Stimulated activated CD4-positive, alpha-beta T cell treated with anti-CD3 and anti-CD28 coated beads, Interleukin-2, amount 100 ng/mL, for 48 hours (primary cell): ENCODE results near the gene AFAP1.

Experiments used
- DNase-seq, 2 donors: peaks; one replicate each; pipeline ENCODE4 v3.0.0-alpha.2; 2020

AFAP1 gene

GRCh38 chr4:7912826-7913225 lies 26.8 kb downstream of the AFAP1 start:
- no peak for DNase-seq

DNA sequence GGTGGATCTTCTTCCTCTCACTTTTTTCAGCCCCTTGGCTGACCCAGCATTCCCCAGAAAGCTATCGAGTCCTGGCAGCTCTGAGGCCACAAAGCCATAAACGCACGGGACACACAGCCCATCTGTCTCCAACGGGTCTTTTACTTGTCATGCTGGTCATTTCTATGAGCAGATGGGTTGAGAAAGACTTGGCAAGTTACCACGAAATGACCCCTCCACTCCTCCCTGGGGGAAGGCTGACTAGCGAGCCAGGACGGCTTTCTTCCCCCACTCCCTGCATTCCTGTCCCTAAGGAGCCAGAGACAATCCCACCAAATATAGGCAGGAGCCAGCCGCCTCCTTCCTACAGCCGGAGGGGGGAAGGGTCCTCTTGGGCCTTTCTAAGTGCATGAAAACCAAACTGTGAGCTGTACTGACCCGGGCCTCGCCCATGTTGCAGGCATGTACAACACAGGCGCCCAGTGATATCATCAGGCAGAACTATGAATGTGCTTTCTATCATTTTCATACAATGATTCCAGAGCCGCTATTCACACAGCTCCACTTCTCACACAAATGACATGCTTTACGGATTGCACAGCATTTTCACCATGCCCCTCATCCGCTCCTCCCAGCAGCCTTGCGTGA lies 28.6 kb downstream of the AFAP1 start:
- no peak for DNase-seq

DNA sequence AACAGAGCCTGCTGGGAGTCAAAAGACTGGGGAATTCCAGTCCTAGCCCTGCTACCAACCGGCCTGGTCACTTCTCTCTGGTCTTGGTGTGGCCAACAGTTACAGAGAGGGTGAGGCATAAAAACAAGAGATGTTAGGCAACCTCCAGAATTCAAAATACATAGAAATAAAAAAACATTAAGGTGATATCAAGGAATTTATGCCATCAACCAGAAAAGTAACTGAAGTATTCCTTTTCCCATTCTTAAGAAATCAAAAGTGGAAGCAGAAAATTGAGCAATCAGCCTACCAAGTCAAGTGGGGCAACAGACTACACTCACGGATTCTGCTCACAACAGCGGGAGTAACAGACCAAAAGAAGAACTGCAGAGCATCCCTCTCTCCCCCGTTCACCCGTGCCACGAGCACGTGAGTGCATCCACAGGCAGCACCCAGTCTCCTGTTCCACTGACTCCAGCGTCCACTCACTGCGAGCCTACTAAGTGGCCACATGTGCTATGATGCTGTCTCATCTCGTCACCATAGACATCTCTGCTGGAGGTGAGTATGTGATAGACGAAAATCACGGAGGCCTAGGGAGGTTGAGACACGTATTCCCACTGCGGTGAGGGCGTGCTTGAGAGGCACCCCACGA lies 29.3 kb downstream of the AFAP1 start:
- no peak for DNase-seq

- no peak for DNase-seq
These were observed 30.0 kb downstream of the AFAP1 start for GRCh38 chr4:7909463-7910262.

DNA sequence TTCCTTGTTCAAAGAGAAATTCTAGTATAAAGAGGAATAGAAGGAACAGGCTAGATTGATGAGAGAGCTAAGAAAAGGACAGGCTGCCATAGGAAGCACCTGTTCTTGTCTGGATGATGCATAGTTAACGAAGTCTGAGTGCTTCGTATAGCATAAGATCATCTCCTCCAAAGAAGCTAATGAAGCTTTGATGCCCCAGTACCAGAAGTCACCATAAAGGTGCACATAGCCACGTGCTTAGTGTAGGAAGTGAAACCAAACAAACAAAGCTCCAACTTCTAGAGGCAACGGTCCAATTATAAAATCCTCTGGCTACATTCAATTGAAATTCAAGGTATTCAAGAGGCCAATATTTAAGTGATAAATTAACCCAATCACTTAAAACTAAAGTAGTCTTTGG lies 31.0 kb downstream of the AFAP1 start:
- no peak for DNase-seq

GRCh38 chr4:7907142-7907541 lies 32.5 kb downstream of the AFAP1 start:
- no peak for DNase-seq

DNA sequence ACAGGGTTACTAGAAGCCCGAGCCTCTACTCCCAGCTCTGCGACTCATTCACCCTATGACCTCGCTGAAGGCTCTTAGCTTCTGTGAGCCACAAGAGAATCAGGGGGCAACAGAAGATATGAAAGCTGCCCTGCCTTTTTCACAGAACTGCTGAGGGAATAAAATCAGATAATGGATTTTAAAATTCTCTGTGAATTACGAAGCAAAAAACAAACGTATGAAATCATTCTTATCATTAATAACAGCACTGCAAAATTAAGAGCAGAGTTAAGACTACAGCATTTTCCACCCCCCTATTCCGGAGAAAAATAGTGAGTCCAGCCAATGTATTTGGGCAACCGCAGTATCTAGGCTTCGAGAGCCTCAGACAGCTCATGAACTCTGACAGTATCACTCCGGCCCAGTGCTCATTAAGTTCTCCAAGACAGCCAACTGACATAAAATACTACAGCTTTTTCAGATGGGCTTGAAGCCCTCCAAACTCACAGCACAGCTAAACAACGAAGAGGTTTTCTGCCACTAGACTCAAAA lies 33.4 kb downstream of the AFAP1 start:
- DNase-seq, result no peak

DNA sequence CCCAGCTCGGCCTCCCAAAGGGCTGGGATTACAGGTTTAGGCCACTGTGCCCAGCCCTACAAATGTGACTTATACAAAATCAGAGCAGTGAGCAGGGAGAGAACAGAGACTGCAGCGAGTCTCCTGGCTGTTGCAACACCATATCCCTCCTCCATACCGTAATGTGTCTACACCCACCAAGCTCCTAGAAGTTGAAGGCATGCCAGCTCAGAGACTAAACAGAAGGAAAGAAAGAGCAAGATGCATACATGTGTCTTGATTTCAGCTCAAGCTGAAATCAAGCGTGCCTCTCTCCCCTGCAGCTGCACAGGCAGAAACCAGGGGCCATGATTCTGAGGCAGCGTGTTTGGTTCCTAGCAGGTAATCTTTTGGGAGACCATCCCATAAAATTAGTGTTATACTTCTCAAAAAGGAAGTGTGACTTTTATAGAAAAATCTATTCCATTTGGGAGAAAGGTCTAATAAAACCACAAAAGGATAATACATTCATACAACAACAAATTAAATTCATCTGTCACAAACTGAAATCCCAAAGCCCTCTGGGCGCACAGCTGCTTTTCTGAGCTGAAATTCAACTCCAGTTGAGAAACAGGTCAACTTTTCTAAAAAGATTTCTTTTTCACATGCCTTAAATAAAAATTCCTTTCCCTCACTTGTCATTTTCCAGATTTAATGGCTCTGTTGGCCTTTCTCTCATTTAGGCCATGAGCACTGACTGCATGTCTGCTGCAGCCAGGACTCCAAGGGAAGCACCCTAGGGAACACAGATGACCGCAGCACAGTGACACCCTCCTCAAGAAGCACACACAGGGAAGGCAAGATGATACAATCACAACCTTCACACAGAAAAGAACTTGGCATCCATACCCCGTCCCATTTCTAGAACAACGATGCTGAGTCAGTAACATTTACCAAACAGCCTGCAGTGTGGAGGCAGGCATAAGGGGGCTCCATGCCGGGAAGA lies 34.4 kb downstream of the AFAP1 start:
- DNase-seq, result no peak

GRCh38 chr4:7903791-7904516 lies 35.7 kb downstream of the AFAP1 start:
- no peak for DNase-seq

DNA sequence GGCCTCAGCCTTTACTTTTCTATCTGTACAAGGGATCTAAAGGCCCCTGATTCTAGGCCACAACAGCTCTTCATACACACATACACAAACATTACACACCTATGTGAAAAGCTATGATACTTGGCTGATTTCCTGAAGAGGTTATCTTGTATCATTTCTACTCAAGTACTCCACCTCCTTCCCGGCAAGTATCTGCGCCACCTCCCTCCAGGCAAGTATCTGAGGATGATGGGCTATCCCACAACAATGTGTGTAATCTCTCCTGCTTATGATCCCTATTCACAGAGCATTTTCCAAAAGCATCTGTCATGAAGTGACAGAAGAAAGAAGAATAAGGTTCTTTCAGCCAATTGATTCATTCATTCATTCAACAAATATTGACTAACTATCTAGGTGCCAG lies 36.8 kb downstream of the AFAP1 start:
- DNase-seq, result no peak

GRCh38 chr4:7902101-7902553 lies 37.5 kb downstream of the AFAP1 start:
- no peak for DNase-seq

DNA sequence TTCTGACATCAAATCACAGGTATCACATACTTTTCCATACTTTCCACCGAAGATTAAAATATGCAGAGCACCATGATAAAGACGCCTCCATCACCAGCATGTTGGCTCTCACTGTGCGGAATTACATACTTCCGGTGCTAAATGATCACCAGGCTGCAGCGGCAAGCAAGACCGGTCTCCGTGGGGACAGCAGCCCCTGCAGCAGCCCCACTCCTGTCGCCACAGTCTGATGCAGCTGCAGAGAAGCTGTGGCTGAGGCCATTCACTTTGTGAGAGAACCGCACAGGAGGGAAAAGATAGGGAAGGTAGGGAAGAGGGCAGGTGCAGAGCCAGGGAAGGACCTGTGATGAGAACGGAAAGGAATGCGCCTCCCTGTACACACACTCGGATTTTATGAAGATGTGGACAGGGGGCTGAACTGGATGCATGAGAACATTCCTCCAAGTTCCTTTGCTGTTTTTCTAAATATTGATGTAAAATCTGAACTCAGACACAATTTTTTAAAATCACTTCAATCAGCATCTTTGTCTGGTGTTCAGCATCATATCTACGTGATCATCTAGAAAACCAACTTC lies 38.3 kb downstream of the AFAP1 start:
- DNase-seq, result no peak

DNA sequence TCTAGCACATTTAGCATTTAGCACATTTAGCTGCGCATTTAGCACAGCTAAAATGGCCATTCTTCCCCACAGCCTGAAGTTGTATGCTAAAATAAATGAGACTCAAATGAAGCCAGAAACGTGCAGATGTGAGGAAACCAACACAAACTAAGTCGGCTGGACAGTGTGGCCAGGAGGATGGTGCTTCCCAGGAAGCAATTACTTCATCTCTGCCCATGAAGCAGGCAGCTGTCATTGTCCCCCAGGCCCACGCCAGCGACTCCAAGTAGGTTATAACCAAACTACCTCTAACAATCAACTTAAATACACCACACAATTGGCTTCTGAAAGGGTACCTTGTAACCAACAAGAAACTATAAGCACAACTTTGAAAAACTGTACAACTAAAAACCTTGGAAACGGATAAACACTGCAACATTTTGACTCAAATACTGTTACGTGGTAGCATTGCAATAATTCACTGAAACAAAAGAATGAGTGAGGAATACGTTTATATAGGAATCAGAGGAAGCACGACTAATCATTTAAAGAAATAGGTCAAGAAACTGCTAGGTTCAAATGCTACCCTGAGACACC lies 39.2 kb downstream of the AFAP1 start:
- no peak for DNase-seq

DNA sequence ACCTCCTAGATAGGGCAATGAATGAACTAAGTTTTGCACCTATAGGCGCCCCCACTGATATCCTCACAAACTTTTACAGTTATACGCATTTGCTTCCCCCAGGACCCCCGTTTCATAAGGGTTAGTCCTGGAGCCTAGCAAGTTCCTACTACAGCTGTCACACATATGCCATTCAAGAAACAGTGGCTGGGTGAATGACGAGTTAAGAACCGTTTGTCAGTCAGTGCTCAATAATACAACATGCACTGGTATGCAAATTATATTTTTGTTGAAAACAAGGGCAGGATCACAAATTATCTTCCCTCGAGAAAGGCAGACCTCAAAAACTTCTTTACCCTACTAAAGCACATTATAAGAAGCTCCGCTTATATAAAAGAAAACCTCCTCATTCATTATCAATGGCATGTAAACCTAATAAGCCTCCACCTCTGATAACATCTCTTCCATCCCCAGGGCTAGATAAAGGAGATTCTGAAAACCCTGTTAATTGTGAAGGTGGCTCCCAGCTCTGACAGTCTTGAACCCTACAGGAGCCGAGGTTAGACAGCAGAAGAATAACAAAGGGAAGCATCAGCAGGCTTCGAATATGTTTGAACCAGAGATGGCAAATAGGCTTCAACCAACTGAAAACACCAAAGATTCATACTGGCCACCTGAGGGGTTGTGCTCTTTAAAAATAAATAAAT lies 40.3 kb downstream of the AFAP1 start:
- no peak for DNase-seq

DNA sequence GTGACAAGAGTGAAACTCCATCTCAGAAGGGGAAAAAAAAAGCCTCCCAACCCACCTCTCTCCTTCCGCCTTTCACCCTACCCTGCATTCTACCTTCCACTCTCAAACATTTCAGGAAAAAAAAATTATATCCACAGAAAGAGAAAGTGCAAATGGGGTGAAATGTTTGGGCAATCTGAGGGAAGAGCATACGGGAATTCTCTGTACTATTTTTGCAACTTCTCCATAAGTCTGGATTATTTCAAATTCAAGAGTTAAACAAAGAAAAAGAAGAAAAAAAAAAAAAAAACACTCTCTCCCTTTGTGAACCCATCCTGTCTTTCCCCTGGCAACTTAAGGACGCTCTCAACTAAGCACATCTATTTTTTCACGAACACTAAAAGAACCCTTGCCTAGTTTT lies 41.3 kb downstream of the AFAP1 start:
- DNase-seq, result no peak

DNA sequence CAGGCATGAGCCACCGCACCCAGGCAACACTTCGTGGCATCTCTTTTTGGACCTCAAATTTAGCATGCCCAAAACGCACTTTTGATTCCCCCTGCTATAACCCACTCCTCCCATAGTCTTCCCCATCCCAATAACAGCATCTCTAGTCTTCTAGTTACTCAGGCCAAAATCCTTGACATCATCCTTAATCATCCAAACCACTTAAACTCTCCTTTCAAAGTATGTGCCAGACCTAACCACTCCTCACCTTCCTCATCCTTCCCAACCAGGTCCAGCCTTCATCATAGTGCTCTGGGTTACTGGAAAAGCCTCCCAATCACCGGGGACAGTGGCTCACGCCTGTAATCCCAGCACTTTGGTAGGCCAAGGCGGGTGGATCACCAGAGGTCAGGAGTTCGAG lies 41.9 kb downstream of the AFAP1 start:
- no peak for DNase-seq

GRCh38 chr4:7894677-7895181 lies 44.9 kb downstream of the AFAP1 start:
- no peak for DNase-seq

GRCh38 chr4:7894098-7894676 lies 45.5 kb downstream of the AFAP1 start:
- DNase-seq, result no peak

DNA sequence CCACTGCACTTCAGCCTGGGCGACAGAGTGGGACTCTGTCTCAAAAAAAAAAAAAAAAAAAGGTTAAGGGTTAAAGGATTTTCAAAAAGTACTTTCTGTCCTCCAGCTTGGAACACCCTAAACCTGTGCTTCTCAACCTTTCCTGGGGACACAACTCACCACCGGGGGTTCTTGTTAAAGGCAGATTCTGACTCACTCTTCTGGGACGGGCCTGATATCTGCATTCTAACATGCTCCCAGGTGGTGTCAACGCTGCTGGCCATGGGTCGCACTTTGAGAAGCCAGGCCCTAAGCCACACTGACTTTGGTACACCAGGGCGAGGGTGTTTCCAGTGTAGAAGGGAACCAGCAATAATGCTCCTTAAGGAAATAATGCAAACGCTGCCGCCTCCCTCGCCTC lies 46.1 kb downstream of the AFAP1 start:
- no peak for DNase-seq
